Measurements from ENCODE around the gene CTNNA2.
"Not testable (repeated sequence)": the region's sequence is repeated elsewhere in the genome, so short reads cannot be mapped to it uniquely, and the experiment has no call there.

Gene CTNNA2

DNA sequence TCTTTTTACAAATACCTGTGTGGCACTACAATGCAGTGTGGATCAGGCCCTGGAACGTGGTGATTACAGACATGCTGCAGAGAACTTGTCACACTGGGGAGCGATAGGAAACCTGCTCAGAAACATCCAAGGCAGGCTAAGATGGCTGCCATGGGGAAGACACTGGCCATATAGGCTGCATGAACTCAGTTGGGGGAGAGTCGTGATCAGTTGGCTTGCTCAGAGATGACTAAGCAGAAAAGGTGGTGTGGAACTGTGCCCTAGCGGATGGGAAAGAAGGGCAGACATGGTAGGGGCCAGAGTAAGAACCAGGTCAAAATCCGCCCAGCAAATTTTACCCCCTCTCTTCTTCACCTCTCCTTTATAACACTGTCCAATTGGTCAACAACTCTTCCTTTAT lies 483.9 kb downstream of the CTNNA2 start:
- no peak for DNase-seq

DNA sequence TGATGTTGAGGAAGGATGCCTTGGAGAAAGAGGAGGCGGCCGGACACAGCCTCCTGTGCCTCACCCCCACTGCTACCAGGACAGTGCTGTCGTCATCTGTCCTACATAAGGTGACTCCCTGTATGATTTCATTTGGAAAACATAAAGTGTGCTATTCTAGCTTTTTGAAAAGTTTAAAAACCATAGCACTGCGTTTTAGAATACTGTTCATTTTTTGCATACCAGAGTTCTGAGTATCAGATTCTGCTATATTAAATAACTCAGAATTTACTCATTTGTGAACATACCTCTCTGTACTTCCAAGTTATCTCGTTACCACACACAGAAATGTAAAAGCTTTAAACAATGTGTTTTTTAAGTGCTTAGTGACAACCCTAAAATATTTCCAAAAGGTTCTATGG lies 488.9 kb downstream of the CTNNA2 start:
- DNase-seq: no peak

- no peak for DNase-seq
These were observed 489.3 kb downstream of the CTNNA2 start for GRCh38 chr2:80002112-80002511.

- DNase-seq: no peak
These were observed 489.8 kb downstream of the CTNNA2 start for GRCh38 chr2:80002568-80003157.

DNA sequence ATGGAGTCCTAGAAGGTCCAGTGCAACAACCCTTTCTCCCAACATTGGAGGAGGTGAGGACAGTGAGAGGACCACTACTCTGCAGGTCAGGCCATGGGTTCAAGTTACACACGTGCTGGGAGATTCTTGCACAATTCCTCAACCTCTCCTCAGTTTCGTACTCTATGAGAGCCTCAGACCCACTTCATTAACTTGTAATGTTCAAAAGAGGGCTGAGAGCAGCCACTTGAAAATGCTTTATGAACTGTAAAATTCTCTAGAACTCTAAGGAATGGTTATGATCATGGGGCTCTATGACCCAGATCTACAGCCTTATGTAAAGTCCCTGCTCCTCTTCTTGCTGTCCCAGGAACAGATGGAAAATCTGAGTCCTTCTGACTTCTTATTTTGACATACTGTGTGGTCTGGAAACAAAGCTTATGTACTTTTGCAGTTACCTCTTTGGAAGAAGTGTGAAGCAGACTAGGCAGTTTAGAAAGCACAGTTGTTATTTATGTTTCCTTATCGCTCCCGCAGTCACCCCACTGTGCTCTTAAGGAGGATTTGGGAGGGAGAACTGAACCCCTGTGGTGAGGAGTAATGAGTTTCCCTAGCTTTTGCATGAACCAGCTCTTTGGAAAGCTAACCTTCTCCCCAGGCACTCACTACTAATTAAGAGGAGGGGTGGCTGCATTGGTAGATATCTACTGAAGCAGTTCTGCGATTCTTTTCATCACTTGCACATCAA lies 495.1 kb downstream of the CTNNA2 start:
- DNase-seq: no peak

DNA sequence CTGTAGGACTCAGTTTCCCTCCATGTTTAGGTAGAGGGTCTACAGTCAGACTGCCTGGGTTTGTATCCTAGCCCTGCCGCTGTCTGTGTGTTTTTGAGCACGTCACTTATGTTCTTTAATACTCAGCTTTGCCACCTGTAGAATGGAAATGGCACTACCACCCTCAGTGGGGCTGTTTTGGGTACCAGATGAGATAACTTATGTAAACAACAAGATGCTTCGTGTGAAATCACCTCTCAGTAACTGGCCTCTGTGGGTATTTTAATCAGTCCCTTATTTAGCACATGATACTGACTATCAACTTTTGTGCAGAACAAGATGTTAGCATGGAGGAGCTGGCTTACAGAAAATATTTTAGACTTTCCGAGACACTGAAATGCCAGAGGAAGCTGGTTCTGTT lies 495.7 kb downstream of the CTNNA2 start:
- DNase-seq: no peak

DNA sequence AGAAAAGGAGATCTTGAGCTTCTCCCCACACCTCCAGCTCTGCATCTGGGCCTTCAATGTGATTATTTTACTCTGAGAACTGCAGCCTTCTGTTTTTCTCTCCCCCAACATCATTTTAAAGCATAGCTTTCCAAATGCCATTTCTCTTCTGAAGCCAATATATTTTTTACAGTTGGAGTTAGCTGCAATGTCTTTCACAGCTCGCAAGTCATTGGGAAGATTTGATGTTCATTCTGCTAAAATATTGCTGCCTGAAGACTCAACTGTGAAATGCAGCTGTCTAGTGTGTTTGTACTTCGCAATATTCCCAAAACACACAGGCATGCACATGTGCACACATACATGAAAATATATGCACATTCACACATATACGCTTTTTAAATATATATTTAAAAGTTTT lies 496.4 kb downstream of the CTNNA2 start:
- DNase-seq: no peak

DNA sequence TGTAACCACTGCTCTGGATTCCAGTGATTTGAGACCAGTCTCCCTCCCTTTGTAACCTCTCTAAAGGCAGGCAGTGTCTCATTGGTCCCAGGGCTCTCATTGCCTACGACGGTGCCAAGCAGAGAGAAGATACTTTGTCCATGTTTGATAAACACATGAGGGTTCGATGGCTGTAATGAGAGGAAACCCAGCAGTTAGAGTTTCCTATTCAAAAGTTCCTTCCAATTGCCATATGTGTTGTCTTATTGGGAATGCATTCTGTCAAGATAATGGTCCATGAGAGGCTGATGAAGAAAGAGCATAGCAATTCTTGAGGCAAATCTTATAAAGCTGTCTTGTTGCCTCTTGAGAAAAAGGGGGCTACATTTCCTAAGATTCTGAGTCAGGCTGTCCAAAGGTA lies 499.2 kb downstream of the CTNNA2 start:
- no peak for DNase-seq

GRCh38 chr2:80014637-80015036 lies 501.8 kb downstream of the CTNNA2 start:
- DNase-seq: no peak

- DNase-seq: no peak
These were observed 503.3 kb downstream of the CTNNA2 start for GRCh38 chr2:80016171-80016570.

DNA sequence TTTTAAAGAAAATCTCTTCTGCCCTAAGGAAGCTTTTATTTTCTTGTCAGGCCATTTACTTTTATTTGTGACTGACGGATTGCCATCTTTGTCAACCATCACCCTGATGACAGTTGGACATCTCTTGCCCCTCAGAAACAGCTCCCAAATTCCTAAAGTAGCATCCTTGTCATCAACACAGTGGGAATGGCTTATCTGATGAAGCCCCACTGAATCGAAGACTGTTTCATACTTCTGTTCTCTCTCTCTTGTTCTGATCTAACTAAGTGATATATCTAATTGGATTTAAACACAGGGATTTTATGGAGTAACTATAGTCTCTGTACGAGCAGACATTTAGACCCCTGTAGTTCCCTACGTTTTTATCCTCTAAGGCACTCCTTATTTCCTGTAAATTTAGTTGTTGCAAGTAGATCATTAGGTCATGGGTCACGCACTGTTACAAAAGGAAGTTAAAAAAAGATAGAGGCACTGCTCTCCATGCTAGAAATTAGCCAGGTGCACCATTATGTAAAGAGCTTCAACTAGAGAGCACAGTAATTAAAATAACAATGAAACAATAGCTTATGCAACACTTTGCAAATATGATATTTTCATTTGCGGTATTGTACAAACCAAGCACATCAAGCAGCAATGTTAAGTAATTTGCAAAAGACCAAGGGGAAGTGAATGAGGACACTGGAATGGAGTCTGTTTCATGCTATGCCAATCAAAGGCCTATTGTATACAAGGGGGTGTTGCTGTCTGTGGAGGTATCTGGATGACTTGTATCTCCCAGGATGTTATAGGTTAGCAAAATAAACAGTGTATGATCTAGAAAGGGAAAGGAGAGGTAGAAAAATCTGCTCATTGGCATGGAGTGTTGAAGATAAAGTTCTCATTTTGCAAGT lies 507.0 kb downstream of the CTNNA2 start:
- DNase-seq: peak; percentile 72

DNA sequence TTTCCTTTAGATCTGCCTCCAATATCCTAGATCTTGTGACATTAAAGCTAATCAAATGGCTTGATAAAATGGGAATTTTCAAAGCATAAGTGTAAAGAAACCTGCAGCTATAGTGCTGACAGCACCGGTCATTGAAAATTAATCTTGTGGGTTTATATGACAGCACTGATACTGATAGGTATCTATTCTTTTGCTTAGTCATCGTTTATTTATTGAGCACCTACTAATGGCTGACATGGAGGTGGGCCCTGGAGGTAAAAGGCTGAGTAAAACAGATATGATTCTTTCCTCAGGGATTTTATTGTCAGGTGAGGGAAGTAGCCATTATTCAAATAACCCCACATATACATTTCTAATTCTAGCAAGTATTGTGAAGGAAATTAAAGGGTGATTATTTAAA lies 509.2 kb downstream of the CTNNA2 start:
- no peak for DNase-seq

DNA sequence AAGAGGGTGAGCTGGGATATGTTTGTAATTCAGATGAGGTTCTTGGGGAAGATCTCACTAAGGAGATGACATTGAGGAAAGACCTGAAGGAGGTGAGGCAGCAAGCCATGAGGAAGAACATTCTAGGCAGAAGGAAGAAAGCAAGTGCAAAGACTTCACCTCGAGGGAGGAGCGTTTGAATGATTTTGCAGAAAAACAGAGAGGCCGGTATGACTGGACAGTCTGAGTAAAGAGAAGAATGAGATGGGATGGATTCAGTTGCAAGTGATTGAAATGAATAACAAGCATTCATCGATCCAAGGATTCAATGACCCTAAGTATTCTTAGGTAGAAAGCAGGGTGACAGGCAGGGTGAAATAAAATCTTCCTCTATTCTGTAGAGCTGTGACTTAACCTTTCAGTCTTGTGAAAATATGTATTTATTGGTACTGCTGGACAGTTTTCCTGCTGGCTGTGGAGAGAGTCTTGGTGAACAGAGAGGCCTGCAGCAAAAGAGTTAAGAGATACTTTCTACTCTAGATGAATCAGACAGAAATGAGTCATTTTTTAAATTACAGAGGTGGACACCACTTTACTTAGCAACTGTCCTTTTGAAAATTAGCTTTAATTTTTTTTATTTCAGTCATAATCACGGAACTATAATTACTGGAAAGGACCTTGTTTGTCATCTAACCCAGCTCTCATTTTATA lies 513.3 kb downstream of the CTNNA2 start:
- no peak for DNase-seq

DNA sequence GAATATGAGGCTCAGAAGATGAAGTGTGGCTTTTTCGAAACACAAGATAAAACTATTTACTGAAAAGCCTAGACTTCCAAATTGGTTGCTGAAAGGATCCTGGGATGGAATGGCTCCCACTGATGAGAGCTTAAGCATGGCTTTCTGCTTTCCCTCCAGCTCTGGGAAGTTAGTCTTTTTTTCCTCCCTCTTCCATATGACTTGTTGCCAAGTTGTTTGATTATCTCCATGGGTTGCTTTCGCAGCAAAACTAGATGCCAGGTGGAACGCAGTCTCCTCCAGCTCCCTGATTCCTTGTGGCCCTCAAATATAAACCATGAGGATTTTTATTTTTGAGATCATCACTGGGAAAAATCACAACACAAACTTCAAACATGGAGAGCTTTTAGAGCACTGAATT lies 515.2 kb downstream of the CTNNA2 start:
- DNase-seq: no peak

GRCh38 chr2:80028584-80028983 lies 515.7 kb downstream of the CTNNA2 start:
- no peak for DNase-seq

DNA sequence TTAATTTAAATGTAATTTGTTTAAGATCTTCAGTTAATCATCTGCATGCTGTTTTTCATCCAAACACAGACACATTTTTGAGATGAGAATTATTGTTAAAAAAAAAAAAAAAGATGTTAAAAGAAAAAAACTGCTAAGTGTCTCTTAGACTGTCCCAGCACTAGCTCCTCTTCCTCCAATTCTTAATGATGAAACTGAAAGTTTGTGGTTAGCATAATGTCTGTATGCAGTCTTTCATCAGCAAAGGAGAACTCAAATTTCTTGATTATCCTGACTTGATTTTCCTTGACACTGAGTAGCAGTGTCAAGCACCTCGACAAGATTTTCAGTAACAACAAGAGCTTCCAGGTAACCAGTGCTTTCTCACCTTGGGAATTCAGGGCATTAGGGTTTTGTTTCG lies 517.3 kb downstream of the CTNNA2 start:
- DNase-seq: no peak

DNA sequence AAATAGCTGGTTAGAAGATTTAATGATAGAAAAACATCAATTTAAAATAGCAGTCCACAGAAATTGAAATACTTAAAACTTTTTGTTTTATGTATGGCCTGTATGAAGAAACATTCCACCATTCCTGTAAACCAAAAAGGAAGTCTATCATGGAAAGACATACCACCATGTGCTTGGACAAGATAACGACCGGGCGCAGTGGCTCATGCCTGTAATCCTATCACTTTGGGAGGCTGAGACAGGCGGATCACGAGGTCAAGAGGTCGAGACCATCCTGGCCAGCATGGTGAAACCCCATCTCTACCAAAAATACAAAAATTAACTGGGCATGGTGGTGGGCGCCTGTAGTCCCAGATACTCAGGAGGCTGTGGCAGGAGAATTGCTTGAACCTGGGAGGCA lies 519.8 kb downstream of the CTNNA2 start:
- not testable (repeated sequence) for DNase-seq

- DNase-seq: no peak
These were observed 523.0 kb downstream of the CTNNA2 start for GRCh38 chr2:80035749-80036285.

DNA sequence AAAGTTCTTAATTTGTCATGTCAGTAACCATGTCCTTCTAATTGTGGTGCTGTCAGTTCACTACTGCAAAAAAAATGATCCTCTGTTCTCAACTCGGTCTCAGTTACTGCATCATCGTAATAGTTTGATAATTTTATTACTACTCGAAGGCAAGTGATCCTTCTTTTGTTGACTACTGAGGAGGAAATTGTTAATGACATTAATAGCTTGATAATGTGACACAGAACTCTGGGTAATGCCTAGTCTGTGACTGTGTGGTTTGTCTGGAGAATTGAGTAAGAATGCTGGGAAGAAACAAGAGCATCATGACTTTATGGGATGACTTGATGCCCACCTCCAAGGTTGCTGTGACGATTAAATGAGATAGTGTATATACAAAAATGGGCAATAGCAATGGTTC lies 524.5 kb downstream of the CTNNA2 start:
- DNase-seq: no peak

- no peak for DNase-seq
These were observed 527.4 kb downstream of the CTNNA2 start for GRCh38 chr2:80040226-80040625.

DNA sequence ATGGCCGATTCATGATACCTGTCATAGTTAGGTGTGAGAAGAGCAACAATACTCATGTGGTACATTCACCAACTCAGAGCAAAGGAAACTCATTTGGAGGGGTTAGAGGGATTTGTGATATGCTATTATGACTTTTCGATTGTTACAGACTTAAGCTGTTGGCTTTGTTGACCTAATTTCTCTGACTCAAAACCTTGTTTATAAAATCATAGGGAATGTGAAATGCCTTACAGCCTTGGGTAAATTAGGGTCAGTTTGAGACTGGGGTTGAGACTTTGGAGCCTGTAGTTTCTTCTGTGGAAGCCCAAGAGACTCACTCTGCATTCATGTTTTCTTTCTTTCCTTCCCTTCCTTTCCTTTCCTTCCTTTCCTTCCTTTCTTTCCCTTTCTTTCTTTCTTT lies 529.8 kb downstream of the CTNNA2 start:
- DNase-seq: no peak

- no peak for DNase-seq
These were observed 535.4 kb downstream of the CTNNA2 start for GRCh38 chr2:80048296-80048695.

DNA sequence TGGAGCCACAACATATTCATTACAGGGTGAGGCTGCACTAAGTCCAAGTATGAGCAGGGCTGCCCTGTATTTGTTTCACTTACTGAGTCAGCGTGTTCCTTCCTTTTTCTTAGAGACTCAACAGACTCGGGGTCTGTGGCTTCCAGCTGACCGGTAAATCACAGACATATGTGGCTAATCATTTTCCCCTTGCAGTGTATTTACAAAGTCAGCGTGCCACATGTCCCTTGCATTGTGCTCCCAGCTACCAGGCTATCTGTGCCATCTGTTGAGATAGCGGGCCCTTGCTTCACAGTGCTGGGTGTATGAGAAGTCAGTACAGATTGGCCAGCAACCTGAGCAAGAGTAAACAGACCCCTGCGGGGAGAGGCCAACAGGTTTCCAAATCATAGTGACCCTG lies 537.4 kb downstream of the CTNNA2 start:
- peak; percentile 15 for DNase-seq

Measured in DMS153 (cell line).